HepG2 (cell line): ENCODE data around the gene MADCAM1. TPM values are rescaled to one million over a fixed set of nuclear protein-coding genes. Genes with fewer than 3 reads are reported as not detected.
A peak's percentile ranks its signal among the peaks of the same experiment; 100 is the strongest.

ENCODE experiments used
- GABPB1 ChIP-seq: IDR thresholded peaks from 2 replicates; pipeline ENCODE4 v1.6.1; 2016; ENCODE audit warnings: mild to moderate bottlenecking, missing genetic modification reagents, moderate library complexity, missing compliant biosample characterization
- MED1 ChIP-seq: sonication (generic); formaldehyde crosslinking; IDR thresholded peaks from 2 replicates; pipeline ENCODE4 v1.4.0; 2020; ENCODE audit warnings: missing genetic modification reagents
- MXD3 ChIP-seq: IDR thresholded peaks from 2 replicates; pipeline ENCODE4 v1.6.1; 2016; ENCODE audit warnings: mild to moderate bottlenecking, missing biosample characterization, missing genetic modification reagents
- POLR2G ChIP-seq: fragments of 200-400 bp; formaldehyde crosslinking; IDR thresholded peaks from 2 replicates; pipeline ENCODE4 v1.6.1; 2018; ENCODE audit warnings: mild to moderate bottlenecking, low read depth, low read length, moderate library complexity
- RARA ChIP-seq: IDR thresholded peaks from 2 replicates; pipeline ENCODE4 v1.6.1; 2016; ENCODE audit warnings: missing genetic modification reagents, missing compliant biosample characterization
- SMAD9 ChIP-seq: sonication (generic); formaldehyde crosslinking; IDR thresholded peaks from 2 replicates; pipeline ENCODE4 v1.5.1; 2020; ENCODE audit warnings: mild to moderate bottlenecking, missing genetic modification reagents
- SNAPC4 ChIP-seq: sonication (generic); formaldehyde crosslinking; IDR thresholded peaks from 2 replicates; pipeline ENCODE4 v1.4.0; 2020; ENCODE audit warnings: mild to moderate bottlenecking, missing genetic modification reagents
- SNRNP70 ChIP-seq: fragments of 200-400 bp; formaldehyde crosslinking; IDR thresholded peaks from 2 replicates; pipeline ENCODE4 v1.6.1; 2017; ENCODE audit warnings: mild to moderate bottlenecking, low read depth, low read length, moderate library complexity
- YEATS4 ChIP-seq: sonication (generic); formaldehyde crosslinking; IDR thresholded peaks from 2 replicates; pipeline ENCODE4 v1.4.0; 2020; ENCODE audit warnings: missing genetic modification reagents, borderline replicate concordance
- ZFX ChIP-seq: sonication (generic); formaldehyde crosslinking; IDR thresholded peaks from 2 replicates; pipeline ENCODE4 v1.4.0; 2020; ENCODE audit warnings: mild to moderate bottlenecking, low read depth, missing genetic modification reagents, moderate library complexity
- ZFY ChIP-seq: sonication (generic); formaldehyde crosslinking; IDR thresholded peaks from 2 replicates; pipeline ENCODE4 v1.4.0; 2020; ENCODE audit warnings: missing genetic modification reagents
- ZNF362 ChIP-seq: sonication (generic); formaldehyde crosslinking; IDR thresholded peaks from 2 replicates; pipeline ENCODE4 v1.4.0; 2020; ENCODE audit warnings: missing genetic modification reagents, mild to moderate bottlenecking, borderline replicate concordance
- ZNF609 ChIP-seq: sonication (generic); formaldehyde crosslinking; IDR thresholded peaks from 2 replicates; pipeline ENCODE4 v1.4.0; 2020; ENCODE audit warnings: mild to moderate bottlenecking, missing genetic modification reagents, borderline replicate concordance
- polyA plus RNA-seq, 8 experiments: library from polyadenylated mRNA; depleted of rRNA in 3 of 8; stranded (reverse) in 7 of 8; unstranded in 1 of 8; fragments of >200 nt; fragmentation: Illumina TruSeq in 4 of 8; extraction: Trizol in 4 of 8; gene quantifications; 2 replicates each; pipeline versions ENCODE4 v1.2.1 to v1.2.3, GENCODE V29; 2011 to 2016; ENCODE audit warnings: low read depth in 4 of 8, missing spikeins in 1 of 8, mixed read lengths in 1 of 8; ENCODE audit not compliant: insufficient read depth in 1 of 8
- total RNA-seq, 5 experiments: library from RNA; depleted of rRNA; stranded (reverse); fragments of >200 nt; fragmentation: Illumina TruSeq; extraction: Trizol; gene quantifications; 2 replicates each; pipeline ENCODE4 v1.2.3, GENCODE V29; 2016; ENCODE audit warnings: low read depth in 1 of 5

MADCAM1 gene
- total and polyA plus RNA-seq, 2 of the 13 experiments (the other 11 are each of a cell fraction or from before 2014, with no cell fraction given) = 0.29 to 0.33 TPM

GRCh38 chr19:491146-491741 lies 5.0 kb upstream of the MADCAM1 start (continued):
- TF ChIP-seq ZNF362 (CRISPR knock-in tag) (0 out of 2 replicates have a peak, but pooled peaks have one; percentile 27), RARA (CRISPR knock-in tag) (peak; percentile 38; the same call in 1 of the 2 replicates), MXD3 (peak; percentile 58; the same call in 1 of the 2 replicates), ZFX (CRISPR knock-in tag) (peak; percentile 93), SNAPC4 (0 out of 2 replicates have a peak, but pooled peaks have one; percentile 40), MED1 (0 out of 2 replicates have a peak, but pooled peaks have one; percentile 40), ZFY (CRISPR knock-in tag) (peak; percentile 81), GABPB1 (CRISPR knock-in tag) (peak; percentile 59), ZNF609 (0 out of 2 replicates have a peak, but pooled peaks have one; percentile 28), YEATS4 (peak; percentile 57; the same call in 1 of the 2 replicates), SMAD9 (CRISPR knock-in tag) (0 out of 2 replicates have a peak, but pooled peaks have one; percentile 30), SNRNP70 (no peak), POLR2G (peak; percentile 67)
